MM.1S (cell line): Measurements from ENCODE around the gene HEXIM1.

Experiments used
- DNase-seq: peaks from one replicate; pipeline ENCODE4 v3.0.0-alpha.2; 2015
- H2AFZ ChIP-seq: fragments of 300-600 bp; sonication (generic); 2 replicates; pipeline ENCODE4 v1.6.0; 2016; ENCODE audit warnings: antibody characterized with exemption, low read length
- H3F3A ChIP-seq: fragments of 300-600 bp; sonication (generic); 2 replicates; pipeline ENCODE4 v1.6.1; 2016; ENCODE audit warnings: mild to moderate bottlenecking, antibody characterized with exemption, low read length, moderate library complexity, mixed read lengths; ENCODE audit not compliant: insufficient read depth
- H3K27ac ChIP-seq: fragments of 300-600 bp; sonication (generic); 2 replicates; pipeline ENCODE4 v1.5.1; 2016; ENCODE audit warnings: mild to moderate bottlenecking, low read length
- H3K27me3 ChIP-seq: fragments of 300-600 bp; sonication (generic); replicated peaks from 2 replicates; pipeline ENCODE4 v1.6.0; 2016; ENCODE audit warnings: low read length; ENCODE audit not compliant: insufficient read depth
- H3K36me3 ChIP-seq: fragments of 300-600 bp; sonication (generic); replicated peaks from 2 replicates; pipeline ENCODE4 v1.6.1; 2016; ENCODE audit warnings: mild to moderate bottlenecking, low read length, mixed read lengths; ENCODE audit not compliant: insufficient read depth
- H3K4me1 ChIP-seq: fragments of 300-600 bp; sonication (generic); 2 replicates; pipeline ENCODE4 v1.6.1; 2016; ENCODE audit warnings: low read length, mixed read lengths
- H3K4me2 ChIP-seq: fragments of 300-600 bp; sonication (generic); 2 replicates; pipeline ENCODE4 v1.6.0; 2016; ENCODE audit warnings: low read depth, low read length
- H3K4me3 ChIP-seq: fragments of 300-600 bp; sonication (generic); 2 replicates; pipeline ENCODE4 v1.5.1; 2016; ENCODE audit warnings: low read length, mixed read lengths
- H3K79me2 ChIP-seq: fragments of 300-600 bp; sonication (generic); 2 replicates; pipeline ENCODE4 v1.6.1; 2016; ENCODE audit warnings: mixed run types, low read length, mixed read lengths
- H3K9ac ChIP-seq: fragments of 300-600 bp; sonication (generic); 2 replicates; pipeline ENCODE4 v1.6.1; 2016; ENCODE audit warnings: low read length, mixed read lengths
- H3K9me2 ChIP-seq: fragments of 300-600 bp; sonication (generic); replicated peaks from 2 replicates; pipeline ENCODE4 v1.6.1; 2016; ENCODE audit warnings: mild to moderate bottlenecking, low read length, mixed read lengths; ENCODE audit not compliant: insufficient read depth
- H3K9me3 ChIP-seq: fragments of 300-600 bp; sonication (generic); replicated peaks from 2 replicates; pipeline ENCODE4 v1.6.1; 2016; ENCODE audit warnings: mild to moderate bottlenecking, low read length, mixed read lengths; ENCODE audit not compliant: insufficient read depth
- H4K20me1 ChIP-seq: fragments of 300-600 bp; sonication (generic); 2 replicates; pipeline ENCODE4 v1.6.1; 2016; ENCODE audit warnings: mild to moderate bottlenecking, low read length, moderate library complexity, mixed read lengths; ENCODE audit not compliant: insufficient read depth
- EZH2 ChIP-seq: fragments of 300-600 bp; sonication (generic); optimal IDR thresholded peaks from 2 replicates; pipeline ENCODE3; 2017; ENCODE audit warnings: low read depth, mild to moderate bottlenecking, antibody characterized with exemption, low read length, mixed read lengths
- EZH2phosphoT487 ChIP-seq: fragments of 300-600 bp; sonication (generic); IDR thresholded peaks from 2 replicates; pipeline ENCODE4 v1.6.1; 2018; ENCODE audit warnings: antibody characterized with exemption, low read length
- TF ChIP-seq, protein P1 (sequence below): fragments of 300-600 bp; sonication (generic); IDR thresholded peaks from 2 replicates; pipeline ENCODE4 v1.5.1; 2016; ENCODE audit warnings: antibody characterized with exemption, low read length, mixed read lengths

Gene HEXIM1

DNA sequence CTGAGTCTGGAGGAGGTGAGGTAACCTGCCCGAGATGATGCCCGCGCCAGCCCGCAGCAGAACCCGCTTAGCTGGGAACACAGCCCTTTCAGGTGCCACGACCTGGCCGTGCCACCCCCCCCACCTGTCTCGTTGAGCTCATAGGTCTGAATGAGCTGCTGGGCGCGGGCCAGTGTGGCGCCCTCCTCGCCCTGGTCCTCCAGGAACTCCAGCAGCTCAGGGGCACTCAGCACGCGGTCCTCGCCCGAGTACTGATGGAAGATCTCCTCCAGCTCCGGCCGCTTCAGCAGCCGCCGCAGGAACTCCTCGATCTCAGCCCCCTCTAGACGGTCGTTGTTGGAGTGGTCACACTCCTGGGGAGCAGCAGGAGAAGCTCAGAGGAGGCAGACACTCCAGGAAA is 29.6 kb upstream of the HEXIM1 start:
- TF ChIP-seq EZH2phosphoT487 (no peak), EZH2 (no peak)
- TF ChIP-seq, protein P1, sequence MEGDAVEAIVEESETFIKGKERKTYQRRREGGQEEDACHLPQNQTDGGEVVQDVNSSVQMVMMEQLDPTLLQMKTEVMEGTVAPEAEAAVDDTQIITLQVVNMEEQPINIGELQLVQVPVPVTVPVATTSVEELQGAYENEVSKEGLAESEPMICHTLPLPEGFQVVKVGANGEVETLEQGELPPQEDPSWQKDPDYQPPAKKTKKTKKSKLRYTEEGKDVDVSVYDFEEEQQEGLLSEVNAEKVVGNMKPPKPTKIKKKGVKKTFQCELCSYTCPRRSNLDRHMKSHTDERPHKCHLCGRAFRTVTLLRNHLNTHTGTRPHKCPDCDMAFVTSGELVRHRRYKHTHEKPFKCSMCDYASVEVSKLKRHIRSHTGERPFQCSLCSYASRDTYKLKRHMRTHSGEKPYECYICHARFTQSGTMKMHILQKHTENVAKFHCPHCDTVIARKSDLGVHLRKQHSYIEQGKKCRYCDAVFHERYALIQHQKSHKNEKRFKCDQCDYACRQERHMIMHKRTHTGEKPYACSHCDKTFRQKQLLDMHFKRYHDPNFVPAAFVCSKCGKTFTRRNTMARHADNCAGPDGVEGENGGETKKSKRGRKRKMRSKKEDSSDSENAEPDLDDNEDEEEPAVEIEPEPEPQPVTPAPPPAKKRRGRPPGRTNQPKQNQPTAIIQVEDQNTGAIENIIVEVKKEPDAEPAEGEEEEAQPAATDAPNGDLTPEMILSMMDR, result no peak
- no peak overlapping the region for H3K4me3 ChIP-seq

DNA sequence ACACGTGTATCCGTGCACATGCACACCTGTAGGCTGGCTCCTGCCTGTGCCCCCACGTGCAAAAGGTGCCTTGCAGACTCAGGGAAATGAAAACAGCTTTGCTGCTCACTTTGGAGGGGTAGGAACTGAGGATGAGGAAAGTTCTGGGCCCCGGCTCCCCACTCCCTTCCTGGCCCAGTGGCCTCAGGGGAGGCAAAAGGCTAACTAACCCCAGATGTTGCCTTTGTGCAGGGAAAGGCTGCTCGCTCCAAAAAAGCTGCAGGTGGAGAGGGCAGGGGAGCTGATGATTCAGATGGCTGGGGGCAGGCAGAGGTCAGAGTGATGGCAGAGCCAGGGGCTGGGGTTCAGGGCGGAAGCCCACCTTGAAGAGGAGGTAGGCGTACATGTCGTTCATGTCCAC is 28.3 kb upstream of the HEXIM1 start:
- TF ChIP-seq EZH2phosphoT487, result no peak
- TF ChIP-seq, protein P1, result no peak
- TF ChIP-seq EZH2, result no peak
- no peak overlapping the region for H3K4me2 ChIP-seq

More for the DNA sequence above, 29.6 kb upstream of the HEXIM1 start:
- Histone ChIP-seq H3K79me2 (no peaks in the 10 kb centered on the region), H2AFZ (no peak overlapping the region), H3K27me3 (peaks cover 6% of the 10 kb centered on the region), H3K27ac (no peak overlapping the region), H3K9me2 (no peaks in the 10 kb centered on the region), H3K4me1 (no peaks in the 10 kb centered on the region), H3K9me3 (no peaks in the 10 kb centered on the region), H3K36me3 (no peaks in the 10 kb centered on the region), H3K4me2 (no peak overlapping the region), H3K9ac (no peak overlapping the region), H3F3A (no peaks in the 10 kb centered on the region), H4K20me1 (no peaks in the 10 kb centered on the region)
- DNase-seq, result no peak

DNA sequence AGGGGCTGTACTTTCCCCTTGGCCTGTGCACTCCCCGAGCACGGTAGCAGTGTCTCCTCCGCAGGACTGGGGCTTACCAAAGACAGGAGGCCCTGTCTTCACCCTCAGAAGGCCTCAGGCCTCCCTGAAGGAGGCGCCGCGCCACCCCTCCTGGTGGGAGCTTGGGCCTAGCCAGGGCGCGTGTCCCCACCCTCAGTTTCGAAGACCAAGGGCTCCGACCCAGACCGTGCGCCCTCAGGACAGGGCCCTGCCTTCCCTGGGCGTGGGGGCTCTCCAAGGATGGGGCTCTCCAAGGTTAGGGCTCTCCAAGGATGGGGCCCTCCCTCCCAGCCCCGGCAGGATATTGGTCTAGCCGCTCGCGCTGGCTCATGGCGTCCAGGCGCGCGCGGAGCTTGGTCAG is 27.7 kb upstream of the HEXIM1 start:
- H3K27me3 ChIP-seq, result peaks cover 6% of the 10 kb centered on the region
- H3K4me2 ChIP-seq, result no peak overlapping the region
- H3F3A ChIP-seq, result no peaks in the 10 kb centered on the region
- H3K9me3 ChIP-seq, result no peaks in the 10 kb centered on the region
- H3K4me3 ChIP-seq, result no peak overlapping the region
- H3K9me2 ChIP-seq, result no peaks in the 10 kb centered on the region
- TF ChIP-seq EZH2phosphoT487, result no peak
- TF ChIP-seq, protein P1, result no peak
- no peak for TF ChIP-seq EZH2
- H3K27ac ChIP-seq, result no peak overlapping the region
- H3K4me1 ChIP-seq, result no peaks in the 10 kb centered on the region
- no peak overlapping the region for H3K9ac ChIP-seq
- DNase-seq, result no peak
- H4K20me1 ChIP-seq, result no peaks in the 10 kb centered on the region
- no peak overlapping the region for H2AFZ ChIP-seq
- H3K79me2 ChIP-seq, result no peaks in the 10 kb centered on the region
- no peaks in the 10 kb centered on the region for H3K36me3 ChIP-seq

More for the DNA sequence above, 28.3 kb upstream of the HEXIM1 start:
- Histone ChIP-seq H3K27me3 (peaks cover 6% of the 10 kb centered on the region), H3K4me1 (no peaks in the 10 kb centered on the region), H4K20me1 (no peaks in the 10 kb centered on the region), H3K79me2 (no peaks in the 10 kb centered on the region), H3K27ac (no peak overlapping the region), H2AFZ (no peak overlapping the region), H3K9ac (no peak overlapping the region), H3K4me3 (no peak overlapping the region), H3K9me2 (no peaks in the 10 kb centered on the region), H3K9me3 (no peaks in the 10 kb centered on the region), H3F3A (no peaks in the 10 kb centered on the region), H3K36me3 (no peaks in the 10 kb centered on the region)
- no peak for DNase-seq

DNA sequence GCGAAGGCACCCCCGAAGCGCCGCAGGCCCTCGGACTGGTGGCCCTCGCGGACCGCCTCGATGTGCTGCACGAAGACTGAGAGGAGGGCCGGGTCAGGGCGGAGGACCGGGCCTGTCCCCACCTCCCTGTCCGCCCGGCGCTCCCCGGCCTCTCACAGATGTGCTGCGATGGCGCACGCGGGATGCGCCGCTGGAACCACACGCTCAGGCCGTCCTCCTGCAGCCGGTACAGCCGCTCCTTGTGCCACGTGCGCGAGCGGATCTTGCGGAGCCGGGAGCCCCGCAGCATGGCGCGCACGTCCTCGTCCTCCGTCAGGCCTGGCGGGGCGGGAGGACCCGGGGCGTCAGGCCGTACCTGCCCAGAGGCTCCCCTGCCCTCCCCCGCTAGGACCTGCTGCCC is 27.2 kb upstream of the HEXIM1 start:
- H3K9ac ChIP-seq, result no peak overlapping the region
- TF ChIP-seq EZH2, result no peak
- TF ChIP-seq, protein P1, result no peak
- no peak for TF ChIP-seq EZH2phosphoT487
- no peak for DNase-seq
- H3K79me2 ChIP-seq, result no peaks in the 10 kb centered on the region
- H3K27ac ChIP-seq, result no peak overlapping the region
- H3K9me3 ChIP-seq, result no peaks in the 10 kb centered on the region
- no peaks in the 10 kb centered on the region for H3K9me2 ChIP-seq
- no peak overlapping the region for H2AFZ ChIP-seq
- H3K27me3 ChIP-seq, result peaks cover 6% of the 10 kb centered on the region
- no peaks in the 10 kb centered on the region for H3K4me1 ChIP-seq
- H3K4me3 ChIP-seq, result no peak overlapping the region
- no peaks in the 10 kb centered on the region for H4K20me1 ChIP-seq
- no peaks in the 10 kb centered on the region for H3K36me3 ChIP-seq
- H3K4me2 ChIP-seq, result no peak overlapping the region
- no peaks in the 10 kb centered on the region for H3F3A ChIP-seq
